ENCODE measurements around the gene CACNA1S.

CACNA1S gene

GRCh38 chr1:201100169-201100930, 11.9 kb downstream of the CACNA1S start:
- TF ChIP-seq, protein P1, sequence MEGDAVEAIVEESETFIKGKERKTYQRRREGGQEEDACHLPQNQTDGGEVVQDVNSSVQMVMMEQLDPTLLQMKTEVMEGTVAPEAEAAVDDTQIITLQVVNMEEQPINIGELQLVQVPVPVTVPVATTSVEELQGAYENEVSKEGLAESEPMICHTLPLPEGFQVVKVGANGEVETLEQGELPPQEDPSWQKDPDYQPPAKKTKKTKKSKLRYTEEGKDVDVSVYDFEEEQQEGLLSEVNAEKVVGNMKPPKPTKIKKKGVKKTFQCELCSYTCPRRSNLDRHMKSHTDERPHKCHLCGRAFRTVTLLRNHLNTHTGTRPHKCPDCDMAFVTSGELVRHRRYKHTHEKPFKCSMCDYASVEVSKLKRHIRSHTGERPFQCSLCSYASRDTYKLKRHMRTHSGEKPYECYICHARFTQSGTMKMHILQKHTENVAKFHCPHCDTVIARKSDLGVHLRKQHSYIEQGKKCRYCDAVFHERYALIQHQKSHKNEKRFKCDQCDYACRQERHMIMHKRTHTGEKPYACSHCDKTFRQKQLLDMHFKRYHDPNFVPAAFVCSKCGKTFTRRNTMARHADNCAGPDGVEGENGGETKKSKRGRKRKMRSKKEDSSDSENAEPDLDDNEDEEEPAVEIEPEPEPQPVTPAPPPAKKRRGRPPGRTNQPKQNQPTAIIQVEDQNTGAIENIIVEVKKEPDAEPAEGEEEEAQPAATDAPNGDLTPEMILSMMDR (IDR thresholded peaks at IDR 0.05; ENCODE audit: insufficient read depth, low read length, poor library complexity, severe bottlenecking), result no peak
- Histone ChIP-seq H3K27me3 (replicated peaks; ENCODE audit: control insufficient read depth, insufficient read depth, low read length) (peaks cover 6% of the 10 kb centered on the region), H3K4me3 (replicated peaks; ENCODE audit: low read depth, low read length) (no peak overlapping the region), H3K36me3 (ENCODE audit: control insufficient read depth, insufficient read depth, low read length) (no peaks in the 10 kb centered on the region)
- DNase-seq (ENCODE audit: extremely low read depth, insufficient read length), result no peak

DNA sequence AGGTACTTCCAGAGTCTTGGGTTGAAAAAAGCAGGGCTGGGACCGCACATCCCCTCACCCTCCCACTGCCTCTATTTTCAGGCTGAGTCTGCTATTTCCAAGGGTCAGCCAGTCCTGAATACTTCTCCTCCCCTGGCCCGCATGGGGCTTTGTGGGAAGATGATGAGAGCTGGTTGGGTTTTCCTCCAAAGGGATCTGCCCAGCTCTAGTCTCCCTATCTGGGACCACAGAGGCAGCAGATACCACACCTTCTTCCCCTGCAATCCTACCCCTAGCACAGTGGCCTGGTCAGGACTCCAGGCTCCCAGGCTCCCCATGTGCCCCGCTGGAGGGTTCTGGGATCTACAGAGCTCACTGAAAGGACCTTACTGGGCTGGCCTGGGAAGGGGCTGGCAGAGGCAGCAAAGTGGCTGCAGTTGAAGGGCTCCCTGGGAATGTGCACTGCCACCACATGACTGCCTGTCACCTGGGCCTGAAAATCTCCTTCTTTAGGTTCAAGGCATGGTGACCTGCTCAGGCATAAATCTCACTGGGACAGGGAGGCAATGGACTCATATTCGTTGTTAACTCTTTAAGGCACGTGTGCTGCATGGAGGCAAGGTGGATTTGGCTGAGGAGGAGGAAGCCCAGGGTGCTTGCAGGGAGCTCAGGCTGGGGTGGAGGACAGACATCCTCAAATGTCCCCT, 13.1 kb downstream of the CACNA1S start:
- Histone ChIP-seq H3K4me3 (replicated peaks; ENCODE audit: low read depth, low read length) (no peak overlapping the region), H3K36me3 (ENCODE audit: control insufficient read depth, insufficient read depth, low read length) (no peaks in the 10 kb centered on the region), H3K27me3 (replicated peaks; ENCODE audit: control insufficient read depth, insufficient read depth, low read length) (peaks cover 6% of the 10 kb centered on the region)
- TF ChIP-seq, protein P1 (IDR thresholded peaks at IDR 0.05; ENCODE audit: insufficient read depth, low read length, poor library complexity, severe bottlenecking), result no peak
- no peak for DNase-seq (ENCODE audit: extremely low read depth, insufficient read length)

DNA sequence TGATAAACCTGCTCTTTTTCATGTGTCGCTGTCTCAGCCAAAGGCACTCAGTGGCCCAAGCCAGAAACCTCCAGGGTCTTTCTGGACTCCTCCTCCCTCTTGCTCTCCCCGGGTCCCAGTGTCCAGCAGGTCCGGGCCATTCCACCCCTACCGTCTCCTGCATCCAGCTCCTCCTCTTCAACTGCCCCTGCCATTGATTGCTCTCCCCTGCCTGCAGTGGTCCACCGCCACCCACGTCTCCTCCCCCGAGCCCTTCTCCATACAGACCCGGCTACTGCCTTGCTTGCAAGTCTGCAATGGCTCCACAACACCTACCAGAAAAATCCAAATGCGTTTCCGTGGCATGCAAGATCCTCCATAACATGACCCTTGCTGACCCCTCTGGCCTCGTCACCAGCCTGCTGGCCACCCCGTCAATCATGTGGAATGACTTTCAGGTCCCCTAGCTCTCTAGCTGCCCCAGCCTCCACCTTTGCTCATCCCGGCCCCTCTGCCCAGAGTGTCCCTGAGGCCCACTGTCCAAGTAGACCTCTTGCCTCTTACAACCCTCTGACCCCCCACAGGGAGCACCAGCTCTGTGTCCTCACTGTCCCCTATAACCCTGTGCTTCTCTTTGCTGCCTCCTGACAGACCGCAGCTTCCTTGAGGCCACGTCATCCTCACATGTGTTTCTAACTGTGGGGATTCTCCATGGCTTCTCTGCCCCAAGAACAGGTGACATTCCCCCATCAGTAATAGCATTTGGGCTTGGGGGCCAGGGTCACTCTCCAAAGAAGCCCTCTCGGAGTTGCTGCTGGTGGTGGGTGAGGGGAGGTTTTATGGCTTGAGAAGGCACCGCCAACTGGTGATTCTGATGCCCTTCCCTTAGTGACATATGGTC, 15.0 kb downstream of the CACNA1S start:
- TF ChIP-seq, protein P1 (IDR thresholded peaks at IDR 0.05; ENCODE audit: insufficient read depth, low read length, poor library complexity, severe bottlenecking), result no peak
- H3K36me3 ChIP-seq (ENCODE audit: control insufficient read depth, insufficient read depth, low read length), result no peaks in the 10 kb centered on the region
- DNase-seq (ENCODE audit: extremely low read depth, insufficient read length), result no peak
- H3K4me3 ChIP-seq (replicated peaks; ENCODE audit: low read depth, low read length), result no peak overlapping the region
- H3K27me3 ChIP-seq (replicated peaks; ENCODE audit: control insufficient read depth, insufficient read depth, low read length), result peaks cover 6% of the 10 kb centered on the region

GRCh38 chr1:201096041-201096461, 16.2 kb downstream of the CACNA1S start:
- Histone ChIP-seq H3K36me3 (ENCODE audit: control insufficient read depth, insufficient read depth, low read length) (no peaks in the 10 kb centered on the region), H3K4me3 (replicated peaks; ENCODE audit: low read depth, low read length) (no peak overlapping the region), H3K27me3 (replicated peaks; ENCODE audit: control insufficient read depth, insufficient read depth, low read length) (peaks cover 6% of the 10 kb centered on the region)
- TF ChIP-seq, protein P1 (IDR thresholded peaks at IDR 0.05; ENCODE audit: insufficient read depth, low read length, poor library complexity, severe bottlenecking), result no peak
- DNase-seq (ENCODE audit: extremely low read depth, insufficient read length), result no peak

DNA sequence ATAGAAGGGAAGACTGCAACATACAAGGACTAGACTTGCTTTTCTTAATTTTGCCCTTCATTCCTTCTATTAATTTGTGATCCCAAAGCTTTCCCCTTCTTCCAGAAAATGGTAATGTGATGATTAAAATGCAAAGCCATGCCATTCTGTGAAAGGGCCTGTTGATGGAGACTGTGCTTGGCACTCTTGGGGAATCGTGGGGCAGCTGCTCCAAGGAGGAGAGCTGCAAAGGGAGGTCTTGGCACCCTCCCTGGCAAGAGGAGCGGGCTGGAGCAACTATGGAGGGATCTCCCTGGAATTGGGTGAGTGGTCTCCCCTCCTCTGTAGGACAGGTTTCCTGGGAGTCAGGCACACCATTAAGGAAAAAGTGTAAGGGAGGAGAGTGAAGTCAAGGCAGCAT, 16.6 kb downstream of the CACNA1S start:
- H3K4me3 ChIP-seq (replicated peaks; ENCODE audit: low read depth, low read length), result no peak overlapping the region
- no peak for DNase-seq (ENCODE audit: extremely low read depth, insufficient read length)
- no peaks in the 10 kb centered on the region for H3K36me3 ChIP-seq (ENCODE audit: control insufficient read depth, insufficient read depth, low read length)
- TF ChIP-seq, protein P1 (IDR thresholded peaks at IDR 0.05; ENCODE audit: insufficient read depth, low read length, poor library complexity, severe bottlenecking), result no peak
- H3K27me3 ChIP-seq (replicated peaks; ENCODE audit: control insufficient read depth, insufficient read depth, low read length), result peaks cover 6% of the 10 kb centered on the region

All from GM06990 (cell line).